ENCODE measurements around the gene BLM. TPM values are rescaled to one million over a fixed set of nuclear protein-coding genes. Genes with fewer than 3 reads are reported as not detected.
A peak's percentile ranks its signal among the peaks of the same experiment; 100 is the strongest.

BLM gene
- total RNA-seq, 1 experiment from 2014 or later: 41.3 TPM

GRCh38 chr15:90761629-90762028 lies 44.5 kb downstream of the BLM start:
- H3K23me2 ChIP-seq (ENCODE audit: insufficient read length, low read depth, low read length, poor library complexity, severe bottlenecking): no peaks in the 10 kb centered on the region
- no peak overlapping the region for H2BK12ac ChIP-seq (ENCODE audit: insufficient read length, low read depth, low read length)
- H3K27ac ChIP-seq (ENCODE audit: insufficient read length, low read depth, low read length): no peak overlapping the region
- TF ChIP-seq CTCF (conservative IDR thresholded peaks at IDR 0.05): no peak
- no peaks in the 10 kb centered on the region for H3K27me3 ChIP-seq (ENCODE audit: insufficient read depth, low read length)
- H3K4me3 Mint-ChIP-seq: peak overlapping the region in 1 of 2 experiments; percentile 62; a peak in 3 of 5 replicates
- no peak overlapping the region for H2BK15ac ChIP-seq (ENCODE audit: low read depth, low read length)
- H3K23ac ChIP-seq (ENCODE audit: insufficient read length, low read depth, low read length): no peak overlapping the region
- no peak overlapping the region for H3K56ac ChIP-seq (ENCODE audit: insufficient read length, low read depth, low read length)
- DNase-seq: no peak
- no peaks in the 10 kb centered on the region for H4K20me1 ChIP-seq (ENCODE audit: control insufficient read depth, insufficient read depth, insufficient read length)
- no peak overlapping the region for H4K8ac ChIP-seq (replicated peaks; ENCODE audit: insufficient read length, low read depth, low read length)
- H2AFZ ChIP-seq (ENCODE audit: low read length): no peak overlapping the region
- H3K79me1 ChIP-seq (ENCODE audit: insufficient read depth, low read depth, low read length, poor library complexity, severe bottlenecking): no peaks in the 10 kb centered on the region
- H3K27me3 Mint-ChIP-seq (ENCODE audit: low read depth): no peaks in the 10 kb centered on the region
- peak overlapping the region in 2 of 3 experiments; percentile 78 to 83; a peak in 4 of 7 replicates for H3K27ac Mint-ChIP-seq
- no peak overlapping the region for H2BK5ac ChIP-seq (ENCODE audit: insufficient read length, low read length)
- H3K9me3 ChIP-seq (ENCODE audit: control insufficient read depth, low read depth, low read length): no peaks in the 10 kb centered on the region
- no peaks in the 10 kb centered on the region for H3K4me1 ChIP-seq (ENCODE audit: insufficient read depth, low read length)
- H3K4ac ChIP-seq (ENCODE audit: low read depth, low read length): no peak overlapping the region
- H3K79me2 ChIP-seq (ENCODE audit: insufficient read depth, low read length): no peaks in the 10 kb centered on the region
- H3K18ac ChIP-seq (ENCODE audit: insufficient read length, low read depth, low read length): no peak overlapping the region
- no peak overlapping the region for H2BK20ac ChIP-seq (ENCODE audit: low read depth, low read length, poor library complexity, severe bottlenecking)
- H4K91ac ChIP-seq (ENCODE audit: insufficient read length, low read depth, low read length): no peak overlapping the region
- peaks cover 24% of the 10 kb centered on the region in 2 experiments for H3K4me1 Mint-ChIP-seq
- H3T11ph ChIP-seq (ENCODE audit: low read length): no peak overlapping the region
- peaks cover 13 to 68% (median 39%) of the 10 kb centered on the region in 3 experiments for H3K36me3 Mint-ChIP-seq (ENCODE audit: insufficient read depth in 1 of 3, low read depth in 3 of 3)
- 100% methylated on average over 1 of the region's 3 CpGs for WGBS (ENCODE audit: extremely low coverage, insufficient read length, low lambda C conversion rate)
- H2BK120ac ChIP-seq (ENCODE audit: low read depth, low read length, poor library complexity, severe bottlenecking): no peak overlapping the region
- no peaks in the 10 kb centered on the region for H3K9me3 Mint-ChIP-seq
- H2AK5ac ChIP-seq (ENCODE audit: insufficient read length, low read length): no peak overlapping the region
- H3K14ac ChIP-seq (ENCODE audit: insufficient read depth, low read length): no peak overlapping the region
- no peak overlapping the region for H3K9ac ChIP-seq (ENCODE audit: extremely low read depth, insufficient read length, low read length)
- H4K5ac ChIP-seq (ENCODE audit: insufficient read length, low read depth, low read length): no peak overlapping the region
- H3K4me2 ChIP-seq (ENCODE audit: insufficient read depth, insufficient read length, low read length): no peak overlapping the region

Data from H9 (cell line).